ENCODE results near the gene C2orf92.

The C2orf92 gene

GRCh38 chr2:97749581-97749980 is 80.1 kb downstream of the C2orf92 start:
- Histone ChIP-seq H3K36me3 (replicated peaks) (no peaks in the 10 kb centered on the region), H3K4me3 (ENCODE audit: low read depth, low read length) (no peak overlapping the region), H3K27me3 (replicated peaks) (no peaks in the 10 kb centered on the region), H3K27ac (no peak overlapping the region)
- DNase-seq, result no peak
- in situ Hi-C loops (cut with HindIII; ENCODE audit: low pct_ligation_motif_present, low sequenced_read_pairs), result no loop called here
- no peak for TF ChIP-seq CTCF (IDR thresholded peaks at IDR 0.05; ENCODE audit: low read depth, low read length, missing control alignments)

DNA sequence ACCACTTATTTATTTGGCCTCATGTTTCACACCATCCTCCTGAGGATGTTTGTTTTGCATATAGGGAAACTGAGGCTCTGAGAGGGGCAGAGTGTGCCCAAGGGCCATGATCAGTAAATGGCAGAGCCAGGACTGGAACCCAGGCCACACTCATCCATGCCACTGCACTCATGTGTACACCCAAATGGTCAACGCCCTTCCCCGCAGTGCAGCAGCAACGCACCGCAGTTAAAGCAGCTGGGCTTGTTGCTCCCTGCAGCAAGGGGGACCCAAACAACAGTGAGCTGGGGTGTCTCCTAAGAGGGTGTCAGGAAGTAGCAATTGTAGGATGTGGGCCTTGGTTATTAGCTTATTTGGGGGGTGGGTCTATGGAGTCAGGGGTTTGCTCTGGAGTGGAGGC is 80.5 kb downstream of the C2orf92 start:
- Histone ChIP-seq H3K36me3 (replicated peaks) (no peaks in the 10 kb centered on the region), H3K27ac (no peak overlapping the region), H3K27me3 (replicated peaks) (no peaks in the 10 kb centered on the region), H3K4me3 (ENCODE audit: low read depth, low read length) (no peak overlapping the region)
- no peak for TF ChIP-seq CTCF (IDR thresholded peaks at IDR 0.05; ENCODE audit: low read depth, low read length, missing control alignments)
- DNase-seq, result no peak
- in situ Hi-C loops (cut with HindIII; ENCODE audit: low pct_ligation_motif_present, low sequenced_read_pairs), result no loop called here

DNA sequence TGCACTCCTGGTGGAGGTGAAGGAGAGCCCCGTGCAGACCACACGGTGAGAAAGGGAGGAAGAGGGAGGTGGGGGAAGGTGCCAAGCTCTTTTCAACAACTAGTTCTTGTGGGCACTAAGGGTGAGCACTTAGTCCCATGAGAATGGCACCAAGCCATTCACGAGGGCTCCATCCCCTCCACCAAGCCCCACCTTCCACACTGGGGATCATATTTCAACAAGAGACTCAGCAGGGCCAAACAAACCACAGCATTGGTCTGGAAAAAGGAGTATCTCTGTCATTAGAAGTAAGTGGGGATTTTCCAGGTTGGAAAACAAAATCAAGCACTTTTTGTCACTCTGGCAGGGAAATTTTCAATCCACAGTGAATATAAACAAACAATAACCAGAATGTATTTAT is 82.2 kb downstream of the C2orf92 start:
- in situ Hi-C loops (cut with HindIII; ENCODE audit: low pct_ligation_motif_present, low sequenced_read_pairs), result no loop called here
- DNase-seq, result no peak

More for the DNA sequence above, 82.2 kb downstream of the C2orf92 start:
- no peaks in the 10 kb centered on the region for H3K27me3 ChIP-seq (replicated peaks)
- TF ChIP-seq CTCF (IDR thresholded peaks at IDR 0.05; ENCODE audit: low read depth, low read length, missing control alignments), result no peak
- H3K27ac ChIP-seq, result no peak overlapping the region
- H3K36me3 ChIP-seq (replicated peaks), result peaks cover 3% of the 10 kb centered on the region
- H3K4me3 ChIP-seq (ENCODE audit: low read depth, low read length), result no peak overlapping the region
